Heart left ventricle (tissue), 16 donors: ENCODE results near the gene WWC1. TPM values are rescaled to one million over a fixed set of nuclear protein-coding genes. Genes with fewer than 3 reads are reported as not detected.

Experiments used
- ATAC-seq, 4 donors: fragments of 200-7000 bp; cut with Tn5 transposase; one replicate each; pipeline ENCODE4 v1.9.1; 2020 to 2022; ENCODE audit warnings: moderate library complexity in 4 of 4, mild to moderate bottlenecking in 3 of 4, moderate number of reproducible peaks in 1 of 4
- DNase-seq, 5 donors: peaks; one replicate each; pipeline ENCODE4 v3.0.0-alpha.2; 2020
- H3K27ac ChIP-seq, 12 donors: fragments of 200-600 bp; sonication (generic) in 4 of 12; one replicate each; pipeline versions ENCODE4 v1.5.0 to v1.8.0; 2016 to 2022; ENCODE audit warnings: mild to moderate bottlenecking in 2 of 12
- H3K27me3 ChIP-seq, 9 donors: fragments of 200-600 bp; sonication (generic) in 2 of 9; one replicate each; pipeline versions ENCODE4 v1.5.1 to v1.8.0; 2016 to 2022; ENCODE audit warnings: mild to moderate bottlenecking in 3 of 9
- H3K36me3 ChIP-seq, 9 donors: fragments of 200-600 bp; sonication (generic) in 2 of 9; one replicate each; pipeline versions ENCODE4 v1.5.0 to v1.8.0; 2018 to 2022; ENCODE audit warnings: mild to moderate bottlenecking in 2 of 9
- H3K4me1 ChIP-seq, 12 donors: fragments of 200-600 bp; sonication (generic) in 4 of 12; one replicate each; pipeline versions ENCODE4 v1.5.0 to v1.8.0; 2016 to 2022; ENCODE audit warnings: mild to moderate bottlenecking in 3 of 12
- H3K4me3 ChIP-seq, 12 donors: fragments of 200-600 bp; sonication (generic) in 4 of 12; one replicate each; pipeline versions ENCODE4 v1.5.0 to v1.8.0; 2017 to 2022; ENCODE audit warnings: mild to moderate bottlenecking in 9 of 12, moderate library complexity in 4 of 12
- H3K9me3 ChIP-seq, 12 donors: fragments of 200-600 bp; sonication (generic) in 4 of 12; one replicate each; pipeline versions ENCODE4 v1.5.0 to v1.8.0; 2016 to 2022; ENCODE audit warnings: mild to moderate bottlenecking in 1 of 12
- CTCF ChIP-seq, 12 donors: fragments of 200-600 bp; sonication (generic) in 4 of 12; IDR thresholded peaks; one replicate each; pipeline versions ENCODE4 v1.5.0 to v1.8.0; 2018 to 2022; ENCODE audit warnings: antibody characterized with exemption in 12 of 12, mild to moderate bottlenecking in 5 of 12
- POLR2A ChIP-seq, 2 donors: fragments of 450-650 bp; IDR thresholded peaks; one replicate each; pipeline ENCODE4 v1.6.1; 2017; ENCODE audit warnings: antibody characterized with exemption in 2 of 2, mild to moderate bottlenecking in 2 of 2, moderate library complexity in 2 of 2
- WGBS, 4 donors: extraction: QIAGEN DNeasy Blood & Tissue Kit in 2 of 4; methylation state at CpG; one replicate each; pipeline versions ENCODE4 v1.1.5 to v1.1.7; 2013 to 2018; 5-methylcytosine and 5-hydroxymethylcytosine counted together
- intact Hi-C, 10 donors: fragments of 100-400 bp; cut with DNase I; formaldehyde crosslinking; loops; one replicate each; pipeline versions ENCODE4 v1.11.1 to v1.14.2; 2022
- polyA plus RNA-seq, 2 donors: library from polyadenylated mRNA; stranded (reverse); fragments of 200-250 nt; gene quantifications; one replicate each; pipeline ENCODE4 v1.2.3, GENCODE V29; 2013
- total RNA-seq, 9 donors: library from RNA; depleted of rRNA in 2 of 9; stranded (reverse); fragments of >200 nt in 2 of 9; fragmentation: NEBNext Ultra II Directional in 3 of 9; extraction: Animal tissue kit (Norgen Biotek cat#: 25700) in 3 of 9; gene quantifications; one replicate each; pipeline versions ENCODE4 v1.1.0 to v1.2.4, GENCODE V29; 2016 to 2023
- donor health status: ischemic (EF 13 %, LVEDD 7.1; RV severe dilation, severe dysfunction).
- donor health status: healthy with polysubstance abuse.
- donor health status: DM: no; HTN: yes; CAD: no.
- donor health status: DM: no; HTN: no; CAD: no.
- donor health status: ischemic (EF 25% LVEDD 6.9; RV normal size, moderate dysfunction).
- donor health status: ischemic (EF 25% LVEDD 5.7; RV mildly dilated, moderate dysfunction).
- donor health status: healthy.
- donor health status: DM: yes; HTN: yes; CAD: no.
- donor health status: ischemic (EF 35%, LVEDD 5.7; RV mildly dilated, moderate dysfunction).
- donor health status: nonischemic (EF 11% LVEDD 7.7; RV severe dilation, severe dysfunction).
- donor health status: DM: yes; HTN: yes; CAD: no.
- donor health status: PGD.
- donor health status: ischemic (EF 29% LVEDD 5.4; RV normal size, mild dysfunction).
- donor health status: nonischemic (EF 23%, LVEDD 6.1; RV moderate dilation, normal function).

The WWC1 gene
- total and polyA plus RNA-seq, 11 donors = 0.23 to 21.5 (median 1.7) TPM

- WGBS, 4 donors = 64 to 72% (median 67%) methylated on average over 6 of the region's 6 CpGs
Observed at GRCh38 chr5:168311061-168311566, 19.7 kb downstream of the WWC1 start.

GRCh38 chr5:168312606-168313295, 21.3 kb downstream of the WWC1 start:
- no peaks in the 10 kb centered on the region for H3K9me3 ChIP-seq
- H3K4me3 ChIP-seq = no peak overlapping the region
- 75 to 91% (median 81%) methylated on average over 11 of the region's 11 CpGs for WGBS, 4 donors
- TF ChIP-seq CTCF (IDR thresholded peaks at IDR 0.05) (no peak), POLR2A (IDR thresholded peaks at IDR 0.05) (no peak)
- H3K4me1 ChIP-seq = no peaks in the 10 kb centered on the region
- DNase-seq = no peak
- ATAC-seq = no peak
- intact Hi-C loops = no loop called here
- no peaks in the 10 kb centered on the region for H3K36me3 ChIP-seq
- H3K27me3 ChIP-seq = peaks cover 0 to 4% (median 0%) of the 10 kb centered on the region in 9 donors
- H3K27ac ChIP-seq = no peak overlapping the region

More at GRCh38 chr5:168311061-168311566, 19.7 kb downstream of the WWC1 start:
- Histone ChIP-seq H3K27me3 (peaks cover 0 to 4% (median 0%) of the 10 kb centered on the region in 9 donors), H3K9me3 (no peaks in the 10 kb centered on the region), H3K36me3 (no peaks in the 10 kb centered on the region), H3K4me1 (no peaks in the 10 kb centered on the region), H3K4me3 (no peak overlapping the region), H3K27ac (no peak overlapping the region)
- intact Hi-C loops = no loop called here
- DNase-seq = no peak
- no peak for TF ChIP-seq CTCF (IDR thresholded peaks at IDR 0.05)
- TF ChIP-seq POLR2A (IDR thresholded peaks at IDR 0.05) = no peak
- ATAC-seq = no peak

GRCh38 chr5:168313596-168314204, 22.3 kb downstream of the WWC1 start:
- no peak for DNase-seq
- Histone ChIP-seq H3K27ac (no peak overlapping the region), H3K9me3 (no peaks in the 10 kb centered on the region), H3K4me3 (no peak overlapping the region), H3K4me1 (no peaks in the 10 kb centered on the region), H3K36me3 (no peaks in the 10 kb centered on the region), H3K27me3 (peaks cover 0 to 4% (median 0%) of the 10 kb centered on the region in 9 donors)
- 86 to 92% (median 91%) methylated on average over 7 of the region's 7 CpGs for WGBS, 4 donors
- TF ChIP-seq POLR2A (IDR thresholded peaks at IDR 0.05) (no peak), CTCF (IDR thresholded peaks at IDR 0.05) (no peak)
- intact Hi-C loops = no loop called here
- no peak for ATAC-seq

GRCh38 chr5:168314735-168315411, 23.4 kb downstream of the WWC1 start:
- intact Hi-C loops = no loop called here
- Histone ChIP-seq H3K36me3 (no peaks in the 10 kb centered on the region), H3K27ac (no peak overlapping the region), H3K9me3 (no peaks in the 10 kb centered on the region), H3K27me3 (peaks cover 0 to under 1% (median 0%) of the 10 kb centered on the region in 9 donors), H3K4me1 (no peaks in the 10 kb centered on the region), H3K4me3 (no peak overlapping the region)
- DNase-seq (no peak), ATAC-seq (no peak)
- 41 to 53% (median 52%) methylated on average over 11 to 12 of the region's 12 CpGs for WGBS, 4 donors
- no peak for TF ChIP-seq CTCF (IDR thresholded peaks at IDR 0.05)
- TF ChIP-seq POLR2A (IDR thresholded peaks at IDR 0.05) = no peak
